ENCODE results near the gene F11. TPM values are rescaled to one million over a fixed set of nuclear protein-coding genes. Genes with fewer than 3 reads are reported as not detected.

Gene F11
- total and polyA plus RNA-seq, 2 donors from 2014 or later: 1.5 to 15.7 TPM

Other genes with a start within 250 kb of the F11 start
- gene TLR3, start 197.0 kb upstream of the F11 start, total RNA-seq: 22.7 TPM
- gene TLR3, start 197.0 kb upstream of the F11 start, polyA plus RNA-seq (ENCODE audit: insufficient read depth, low read depth, low replicate concordance): 5.1 TPM
- 37.8 TPM for gene FAM149A, start 161.5 kb upstream of the F11 start, total RNA-seq
- gene FAM149A, start 161.5 kb upstream of the F11 start, polyA plus RNA-seq (ENCODE audit: insufficient read depth, low read depth, low replicate concordance): 32.4 TPM
- 69.8 TPM for gene CYP4V2, start 74.6 kb upstream of the F11 start, total RNA-seq
- 29.5 TPM for gene CYP4V2, start 74.6 kb upstream of the F11 start, polyA plus RNA-seq (ENCODE audit: insufficient read depth, low read depth, low replicate concordance)
- 2.1 TPM for gene KLKB1, start 38.7 kb upstream of the F11 start, total RNA-seq
- gene KLKB1, start 38.7 kb upstream of the F11 start, polyA plus RNA-seq (ENCODE audit: insufficient read depth, low read depth, low replicate concordance): 5.7 TPM

All from kidney (tissue), 2 donors.